IMR-90 (cell line): ENCODE results near the gene CITED4. TPM values are rescaled to one million over a fixed set of nuclear protein-coding genes. Genes with fewer than 3 reads are reported as not detected.

ENCODE experiments used
- ATAC-seq: fragments of 200-7000 bp; cut with Tn5 transposase; 2 replicates; pipeline ENCODE4 v1.9.1; 2020; ENCODE audit warnings: low read depth, mild to moderate bottlenecking, moderate library complexity
- BruUV-seq: library from RNA; stranded (reverse); fragments of 400-500 nt; replicated peaks from 2 replicates; lab custom pipeline; 2021; lab: Mats Ljungman, UMichigan
- CTCF ChIA-PET: fragments of 300-600 bp; formaldehyde crosslinking; extraction: SDS; loops from one replicate; lab custom pipeline; 2021; ENCODE audit warnings: antibody characterized with exemption; lab: Yijun Ruan, JAX
- POLR2A ChIA-PET: fragments of 300-600 bp; sonication (Branson Sonifier 250); formaldehyde crosslinking; loops from one replicate; lab custom pipeline; 2022; ENCODE audit warnings: antibody characterized with exemption; ENCODE audit not compliant: unreplicated experiment; lab: Charles Lee
- DNase-seq: peaks from one replicate; pipeline ENCODE4 v3.0.0; 2013
- H2AFZ ChIP-seq: replicated peaks from 2 replicates; pipeline ENCODE3; 2013; ENCODE audit warnings: low read length, mild to moderate bottlenecking; ENCODE audit not compliant: poor library complexity
- H2AK5ac ChIP-seq: 2 replicates; pipeline ENCODE4 v1.6.1; 2013; ENCODE audit warnings: low read depth, low read length, inconsistent platforms
- H2AK9ac ChIP-seq: replicated peaks from 2 replicates; pipeline ENCODE3; 2013; ENCODE audit warnings: mild to moderate bottlenecking, low read depth, low read length, moderate library complexity; ENCODE audit not compliant: poor library complexity
- H2BK120ac ChIP-seq: 2 replicates; pipeline ENCODE4 v1.6.1; 2013; ENCODE audit warnings: low read depth, low read length, inconsistent platforms
- H2BK15ac ChIP-seq: 3 replicates; pipeline ENCODE4 v1.6.1; 2013; ENCODE audit warnings: low read depth, low read length, inconsistent platforms
- H2BK20ac ChIP-seq: 2 replicates; pipeline ENCODE4 v1.6.1; 2013; ENCODE audit warnings: low read depth, mild to moderate bottlenecking, inconsistent platforms, low read length, moderate library complexity
- H2BK5ac ChIP-seq: 2 replicates; pipeline ENCODE4 v1.6.1; 2013; ENCODE audit warnings: mild to moderate bottlenecking, low read depth, low read length, inconsistent platforms; ENCODE audit not compliant: poor library complexity, severe bottlenecking
- H3K14ac ChIP-seq: replicated peaks from 2 replicates; pipeline ENCODE4 v1.6.1; 2013; ENCODE audit warnings: low read depth, low read length, inconsistent platforms
- H3K18ac ChIP-seq: 2 replicates; pipeline ENCODE4 v1.6.1; 2013; ENCODE audit warnings: low read depth, low read length, control low read depth
- H3K23ac ChIP-seq: 2 replicates; pipeline ENCODE4 v1.6.1; 2013; ENCODE audit warnings: low read depth, low read length, inconsistent platforms
- H3K27ac ChIP-seq: 2 replicates; pipeline ENCODE4 v1.5.1; 2013; ENCODE audit warnings: mild to moderate bottlenecking, control low read depth, low read length; ENCODE audit not compliant: insufficient read depth
- H3K27me3 ChIP-seq: 2 replicates; pipeline ENCODE4 v1.6.1; 2013; ENCODE audit warnings: low read length; ENCODE audit not compliant: control insufficient read depth, insufficient read depth
- H3K36me3 ChIP-seq: 2 replicates; pipeline ENCODE4 v1.6.1; 2013; ENCODE audit warnings: low read length, mixed read lengths; ENCODE audit not compliant: control insufficient read depth, insufficient read depth
- H3K4ac ChIP-seq: 2 replicates; pipeline ENCODE4 v1.6.1; 2013; ENCODE audit warnings: low read depth, low read length, inconsistent platforms
- H3K4me1 ChIP-seq: 2 replicates; pipeline ENCODE4 v1.6.1; 2013; ENCODE audit warnings: low read length, mixed read lengths; ENCODE audit not compliant: control insufficient read depth, insufficient read depth
- H3K4me2 ChIP-seq: 2 replicates; pipeline ENCODE4 v1.6.1; 2013; ENCODE audit warnings: low read depth, mild to moderate bottlenecking, control low read depth, low read length, moderate library complexity
- H3K4me3 ChIP-seq: 2 replicates; pipeline ENCODE4 v1.5.1; 2013; ENCODE audit warnings: low read depth, mild to moderate bottlenecking, control low read depth, low read length, moderate library complexity; ENCODE audit not compliant: insufficient read depth
- H3K56ac ChIP-seq: 2 replicates; pipeline ENCODE4 v1.6.1; 2013; ENCODE audit warnings: low read length, inconsistent platforms; ENCODE audit not compliant: insufficient read depth; ENCODE audit errors: extremely low read depth
- H3K79me1 ChIP-seq, 2 experiments: 2 replicates each; pipeline ENCODE4 v1.6.1; 2013; ENCODE audit warnings: low read length in 2 of 2, inconsistent platforms in 1 of 2, low read depth in 1 of 2
- H3K9ac ChIP-seq: 2 replicates; pipeline ENCODE4 v1.6.1; 2013; ENCODE audit warnings: low read depth, low read length, control low read depth
- H3K9me1 ChIP-seq: 2 replicates; pipeline ENCODE4 v1.6.1; 2013; ENCODE audit warnings: low read length, inconsistent platforms; ENCODE audit not compliant: insufficient read depth
- H3K9me3 ChIP-seq: 2 replicates; pipeline ENCODE4 v1.6.1; 2013; ENCODE audit warnings: low read length; ENCODE audit not compliant: control insufficient read depth, insufficient read depth
- H4K20me1 ChIP-seq: 2 replicates; pipeline ENCODE4 v1.6.1; 2013; ENCODE audit warnings: low read length, inconsistent platforms; ENCODE audit not compliant: insufficient read depth
- H4K5ac ChIP-seq: 2 replicates; pipeline ENCODE4 v1.6.1; 2013; ENCODE audit warnings: mild to moderate bottlenecking, low read depth, low read length, control low read depth
- H4K8ac ChIP-seq, 2 experiments: 2 replicates each; pipeline ENCODE4 v1.6.1; 2013; ENCODE audit warnings: low read depth in 2 of 2, low read length in 2 of 2, control low read depth in 1 of 2, inconsistent platforms in 1 of 2
- H4K91ac ChIP-seq: 2 replicates; pipeline ENCODE4 v1.6.1; 2013; ENCODE audit warnings: low read depth, low read length, inconsistent platforms; ENCODE audit not compliant: insufficient read depth
- BHLHE40 ChIP-seq: fragments of 150-350 bp; IDR thresholded peaks from 2 replicates; pipeline ENCODE4 v1.6.1; 2016; ENCODE audit warnings: mild to moderate bottlenecking, low read depth, low read length
- CEBPB ChIP-seq: IDR thresholded peaks from 2 replicates; pipeline ENCODE4 v1.6.1; 2012; ENCODE audit warnings: low read depth, low read length, improper control_type of control experiment
- MAZ ChIP-seq: IDR thresholded peaks from 2 replicates; pipeline ENCODE4 v1.6.1; 2012; ENCODE audit warnings: low read depth, mild to moderate bottlenecking, low read length, improper control_type of control experiment, moderate library complexity, borderline replicate concordance
- USF2 ChIP-seq: fragments of 150-350 bp; IDR thresholded peaks from 2 replicates; pipeline ENCODE4 v1.6.1; 2017; ENCODE audit warnings: mild to moderate bottlenecking, antibody characterized with exemption, low read length, low read depth
- WGBS, 2 experiments: methylation state at CpG; one replicate each; pipeline versions ENCODE4 v1.1.5 to v1.1.7; 2013; ENCODE audit warnings: missing lambda C conversion rate in 2 of 2; ENCODE audit not compliant: insufficient read length in 1 of 2; ENCODE audit errors: extremely low coverage in 2 of 2; 5-methylcytosine and 5-hydroxymethylcytosine counted together
- dilution Hi-C: fragments of 300-500 bp; cut with HindIII; formaldehyde crosslinking; loops from one replicate; pipeline ENCODE4 v1.14.3; 2018; ENCODE audit warnings: low sequenced_read_pairs; ENCODE audit not compliant: unreplicated experiment
- in situ Hi-C: fragments of 300-500 bp; cut with MboI; formaldehyde crosslinking; loops from 3 replicates; pipeline ENCODE4 v1.14.3; 2019; ENCODE audit warnings: low sequenced_read_pairs, inconsistent platforms, mixed read lengths
- intact Hi-C: fragments of 100-400 bp; cut with micrococcal nuclease; formaldehyde crosslinking; loops from 2 replicates; pipeline ENCODE4 v1.10.0; 2022
- polyA plus RNA-seq, 3 experiments: library from polyadenylated mRNA; depleted of rRNA; stranded (reverse); fragments of >200 nt; gene quantifications; 2 replicates each; pipeline ENCODE4 v1.2.3, GENCODE V29; 2012; ENCODE audit warnings: low replicate concordance in 1 of 3
- total RNA-seq: library from RNA; depleted of rRNA; stranded (reverse); fragments of >200 nt; gene quantifications from 2 replicates; pipeline ENCODE4 v1.2.3, GENCODE V29; 2012

The CITED4 gene
- total and polyA plus RNA-seq, 2 of the 4 experiments (the other 2 are of a cell fraction) = under 0.01 to 1.6 TPM

DNA sequence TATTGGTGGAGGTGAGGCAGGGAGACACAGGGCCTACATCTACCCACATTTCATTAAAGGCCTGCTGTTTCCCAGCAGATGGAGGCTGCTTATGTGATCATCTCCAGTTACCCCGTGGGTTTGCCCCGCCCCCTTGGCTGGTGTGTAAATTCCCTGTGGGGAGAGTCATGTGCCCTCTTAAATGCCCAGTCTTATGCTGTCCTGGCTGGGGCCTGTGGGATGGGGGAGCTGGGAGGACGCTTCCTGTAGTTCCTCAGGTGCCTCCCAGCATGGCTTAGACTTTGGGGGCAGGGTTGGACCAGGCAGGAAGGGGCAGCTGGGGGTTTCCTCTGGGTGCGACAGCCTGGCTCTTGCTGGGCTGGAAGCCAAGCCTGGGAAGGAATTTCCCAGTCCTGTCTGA lies 15.5 kb upstream of the CITED4 start:
- H4K91ac ChIP-seq = peak overlapping the region; percentile 98
- H3K23ac ChIP-seq = peak overlapping the region; percentile 88; the same call in 1 of the 2 replicates
- no peaks in the 10 kb centered on the region for H4K20me1 ChIP-seq
- ChIA-PET CTCF (interaction anchor here (0.6 to 1.4 kb wide), 2 partner anchors 15 to 1768 kb away, joined by 4 to 6 read pairs; partner anchors contain the start of gene CITED4), POLR2A (no interaction called here)
- peak overlapping the region; percentile 63 for H3K56ac ChIP-seq
- peak overlapping the region; percentile 88 for H2AK9ac ChIP-seq
- peaks cover 4% of the 10 kb centered on the region; the same call in 1 of the 2 replicates for H3K9me3 ChIP-seq
- H3K36me3 ChIP-seq = no peaks in the 10 kb centered on the region
- H4K8ac ChIP-seq = peak overlapping the region; percentile 45 to 97
- no CpG with 5 or more reads among the region's 4 CpGs for WGBS, 2 experiments
- H2AFZ ChIP-seq = peak overlapping the region; percentile 93
- intact Hi-C loops (no loop called here), dilution Hi-C loops (no loop called here), in situ Hi-C loops (no loop called here)
- DNase-seq (peak; percentile 91), ATAC-seq (peak; percentile 78)
- peak overlapping the region; percentile 99 for H3K14ac ChIP-seq
- H3K4me2 ChIP-seq = no peak overlapping the region
- peak overlapping the region; percentile 62; the same call in 1 of the 2 replicates for H3K9ac ChIP-seq
- H2AK5ac ChIP-seq = peak overlapping the region; percentile 87
- peak overlapping the region; percentile 93 for H2BK15ac ChIP-seq
- H2BK20ac ChIP-seq = peak overlapping the region; percentile 99
- H3K18ac ChIP-seq = peak overlapping the region; percentile 82
- H3K79me1 ChIP-seq = no peaks in the 10 kb centered on the region; a peak in 2 of 4 replicates
- H3K4ac ChIP-seq = peak overlapping the region; percentile 99
- H2BK120ac ChIP-seq = peak overlapping the region; percentile 99
- peak overlapping the region; percentile 89 for H4K5ac ChIP-seq
- H2BK5ac ChIP-seq = peak overlapping the region; percentile 97
- no peak overlapping the region for H3K4me3 ChIP-seq
- TF ChIP-seq BHLHE40 (peak; percentile 42; the same call in 1 of the 2 replicates), MAZ (peak; percentile 63; the same call in 1 of the 2 replicates), USF2 (peak; percentile 81), CEBPB (no peak)
- H3K9me1 ChIP-seq = peaks cover 31% of the 10 kb centered on the region
- BruUV-seq = no TSS peak
- H3K27ac ChIP-seq = peak overlapping the region; percentile 45
- peaks cover 13% of the 10 kb centered on the region for H3K4me1 ChIP-seq
- no peaks in the 10 kb centered on the region for H3K27me3 ChIP-seq
